Breast epithelium (tissue), 3 donors: ENCODE results near the gene SCEL.

Experiments
- POLR2A ChIP-seq: fragments of 450-650 bp; IDR thresholded peaks from one replicate; pipeline ENCODE4 v1.6.1; 2016; ENCODE audit warnings: antibody characterized with exemption, mild to moderate bottlenecking, moderate library complexity
- POLR2AphosphoS5 ChIP-seq, 3 donors: sonication (generic); formaldehyde crosslinking; IDR thresholded peaks; one replicate each; pipeline ENCODE4 v1.6.1; 2017; ENCODE audit warnings: antibody characterized with exemption in 3 of 3
- TF ChIP-seq, protein P1 (sequence below), 3 donors: fragments of 450-650 bp; IDR thresholded peaks; one replicate each; pipeline ENCODE4 v1.5.1; 2016 to 2017; ENCODE audit warnings: antibody characterized with exemption in 3 of 3, mild to moderate bottlenecking in 3 of 3, moderate library complexity in 3 of 3

DNA sequence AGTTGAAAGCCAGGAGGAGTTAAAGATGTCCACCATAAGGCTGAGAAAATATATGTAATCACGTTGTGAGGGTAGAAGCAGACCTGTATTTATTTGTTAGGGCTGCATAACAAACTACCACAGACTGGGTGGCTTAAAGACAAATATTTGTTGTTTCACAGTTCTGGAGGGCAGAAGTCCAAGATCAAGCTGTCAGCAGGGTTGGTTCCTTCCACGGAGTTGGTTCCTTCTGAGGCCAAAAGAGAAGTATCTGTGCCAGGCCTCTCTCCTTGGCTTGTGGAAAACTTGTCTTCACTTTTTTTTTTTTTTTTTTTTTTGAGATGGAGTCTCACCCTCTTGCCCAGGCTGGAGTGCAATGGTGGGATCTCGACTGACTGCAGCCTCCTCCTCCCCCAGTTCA lies 88.3 kb downstream of the SCEL start:
- TF ChIP-seq, protein P1, sequence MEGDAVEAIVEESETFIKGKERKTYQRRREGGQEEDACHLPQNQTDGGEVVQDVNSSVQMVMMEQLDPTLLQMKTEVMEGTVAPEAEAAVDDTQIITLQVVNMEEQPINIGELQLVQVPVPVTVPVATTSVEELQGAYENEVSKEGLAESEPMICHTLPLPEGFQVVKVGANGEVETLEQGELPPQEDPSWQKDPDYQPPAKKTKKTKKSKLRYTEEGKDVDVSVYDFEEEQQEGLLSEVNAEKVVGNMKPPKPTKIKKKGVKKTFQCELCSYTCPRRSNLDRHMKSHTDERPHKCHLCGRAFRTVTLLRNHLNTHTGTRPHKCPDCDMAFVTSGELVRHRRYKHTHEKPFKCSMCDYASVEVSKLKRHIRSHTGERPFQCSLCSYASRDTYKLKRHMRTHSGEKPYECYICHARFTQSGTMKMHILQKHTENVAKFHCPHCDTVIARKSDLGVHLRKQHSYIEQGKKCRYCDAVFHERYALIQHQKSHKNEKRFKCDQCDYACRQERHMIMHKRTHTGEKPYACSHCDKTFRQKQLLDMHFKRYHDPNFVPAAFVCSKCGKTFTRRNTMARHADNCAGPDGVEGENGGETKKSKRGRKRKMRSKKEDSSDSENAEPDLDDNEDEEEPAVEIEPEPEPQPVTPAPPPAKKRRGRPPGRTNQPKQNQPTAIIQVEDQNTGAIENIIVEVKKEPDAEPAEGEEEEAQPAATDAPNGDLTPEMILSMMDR (IDR thresholded peaks at IDR 0.05) = no peak
- TF ChIP-seq POLR2AphosphoS5 (IDR thresholded peaks at IDR 0.05) = no peak
- TF ChIP-seq POLR2A = no peak
